Epidermal melanocyte (primary cell): ENCODE measurements around the gene IL22RA2.
A peak's percentile ranks its signal among the peaks of the same experiment; 100 is the strongest.
"Not testable (repeated sequence)": the region's sequence is repeated elsewhere in the genome, so short reads cannot be mapped to it uniquely, and the experiment has no call there.

Experiments
- DNase-seq: peaks from one replicate; pipeline ENCODE4 v3.0.0; 2011; ENCODE audit warnings: low spot score; ENCODE audit not compliant: insufficient read length

IL22RA2 gene

DNA sequence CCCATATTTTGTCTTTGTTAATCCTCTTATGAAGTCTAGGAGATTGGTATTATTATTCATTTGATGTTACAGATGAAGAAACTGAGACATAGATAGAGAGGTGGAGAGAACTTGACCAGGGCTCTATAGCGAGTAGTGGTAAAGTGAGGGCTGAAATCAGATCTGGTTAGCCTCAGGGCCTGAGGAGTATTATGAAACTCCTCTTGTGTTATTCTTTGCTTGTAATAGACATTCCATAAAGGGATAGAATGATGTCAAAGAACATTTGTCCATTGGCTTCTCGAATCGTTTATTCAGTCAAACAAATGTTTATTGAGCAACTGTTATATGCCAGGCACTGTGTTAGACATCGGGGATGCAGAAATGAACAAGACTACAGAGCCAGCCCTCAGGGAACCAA is at the start of gene IL22RA2:
TSS of gene IL22RA2 (minus strand) at position 144 of the 400 bp plus-strand sequence. CDS start 11,895 bp downstream, outside the sequence.
- no peak for DNase-seq

GRCh38 chr6:137222381-137222780 is 48.9 kb upstream of the IL22RA2 start:
- no peak for DNase-seq

- DNase-seq, result no peak
Observed at GRCh38 chr6:137219664-137220252, 46.3 kb upstream of the IL22RA2 start.

- peak; percentile 68 for DNase-seq
Observed at GRCh38 chr6:137218917-137219663, 45.6 kb upstream of the IL22RA2 start, which contains the start of gene IFNGR1. TSS of gene IFNGR1 (minus strand) at chr6:137219385. CDS start at chr6:137219327, 58 bp downstream.

DNA sequence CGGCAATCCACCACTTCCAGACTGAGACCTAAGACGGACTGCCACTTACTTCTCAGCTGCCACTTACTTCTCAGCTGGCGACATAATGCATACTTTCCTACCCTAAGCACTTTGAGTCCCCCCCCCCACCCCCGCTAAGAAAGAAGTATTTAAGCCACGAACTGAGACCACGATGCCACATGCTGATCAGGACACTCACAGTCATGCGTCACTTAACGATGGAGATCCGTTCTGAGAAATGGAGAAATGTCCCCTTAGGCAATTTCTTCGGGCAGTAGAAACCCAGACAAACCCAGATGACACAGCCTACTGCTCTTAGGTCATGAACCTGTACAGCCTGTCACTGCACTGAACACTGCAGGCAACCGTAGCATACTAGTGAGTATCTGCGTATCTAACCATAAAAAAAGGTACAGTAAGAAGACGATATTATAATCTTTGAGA is 45.1 kb upstream of the IL22RA2 start:
- peak; percentile 41 for DNase-seq

GRCh38 chr6:137217801-137218472 is 44.5 kb upstream of the IL22RA2 start:
- DNase-seq, result no peak

- no peak for DNase-seq
Observed at GRCh38 chr6:137216875-137217553, 43.6 kb upstream of the IL22RA2 start.

DNA sequence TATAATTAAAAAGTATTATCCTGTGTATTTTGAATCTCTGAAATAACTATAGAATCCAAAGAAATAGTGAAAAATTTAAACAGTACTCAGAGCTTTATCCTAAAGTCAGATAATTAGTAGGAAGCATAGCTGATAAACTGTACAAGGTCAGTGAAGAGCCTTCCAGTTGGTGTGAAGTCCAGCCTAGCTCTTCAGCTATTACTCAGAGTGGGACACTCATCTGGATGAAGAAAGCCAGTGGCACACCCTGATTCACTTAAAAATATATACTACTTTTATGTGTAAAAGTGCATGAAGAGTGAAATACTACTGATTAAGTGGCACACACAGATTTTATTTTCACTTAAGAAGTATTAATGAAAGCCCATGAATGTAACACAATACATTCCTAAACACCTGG is 42.7 kb upstream of the IL22RA2 start:
- DNase-seq, result no peak

DNA sequence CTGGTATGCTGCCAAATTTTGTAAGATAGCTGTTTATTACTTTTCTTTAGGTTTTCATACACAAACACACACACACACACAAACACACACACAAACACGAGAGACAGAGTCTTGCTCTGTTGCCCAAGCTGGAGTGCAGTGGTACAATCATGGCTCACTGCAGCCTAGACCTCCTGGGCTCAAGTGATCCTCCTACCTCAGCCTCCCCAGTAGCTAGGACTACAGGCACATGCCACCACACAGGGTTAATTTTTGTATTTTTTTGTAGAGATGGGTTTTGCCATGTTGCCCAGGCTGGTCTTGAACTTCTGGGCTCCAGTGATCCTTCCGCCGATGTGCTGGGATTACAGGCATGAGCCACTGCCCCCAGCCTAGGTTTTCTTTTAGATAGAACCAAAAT is 42.2 kb upstream of the IL22RA2 start:
- not testable (repeated sequence) for DNase-seq

DNA sequence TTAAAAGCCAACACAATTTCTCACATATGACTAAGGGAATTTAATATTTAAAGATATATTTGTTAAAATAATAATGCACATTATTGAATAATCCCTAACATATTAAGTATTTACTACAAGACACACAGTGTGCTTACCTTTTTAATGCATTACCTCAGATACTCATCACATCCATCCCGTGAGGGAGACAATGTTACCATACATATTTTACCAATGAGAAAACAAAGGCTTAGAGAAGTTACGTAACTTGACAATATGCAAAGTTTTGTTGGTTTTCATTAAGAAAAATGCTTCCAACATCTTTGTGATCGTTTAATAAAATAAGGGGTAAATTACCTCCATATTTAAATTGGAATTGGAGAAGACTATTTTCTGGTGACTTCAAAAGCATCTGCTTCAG is 41.5 kb upstream of the IL22RA2 start:
- DNase-seq, result no peak

DNA sequence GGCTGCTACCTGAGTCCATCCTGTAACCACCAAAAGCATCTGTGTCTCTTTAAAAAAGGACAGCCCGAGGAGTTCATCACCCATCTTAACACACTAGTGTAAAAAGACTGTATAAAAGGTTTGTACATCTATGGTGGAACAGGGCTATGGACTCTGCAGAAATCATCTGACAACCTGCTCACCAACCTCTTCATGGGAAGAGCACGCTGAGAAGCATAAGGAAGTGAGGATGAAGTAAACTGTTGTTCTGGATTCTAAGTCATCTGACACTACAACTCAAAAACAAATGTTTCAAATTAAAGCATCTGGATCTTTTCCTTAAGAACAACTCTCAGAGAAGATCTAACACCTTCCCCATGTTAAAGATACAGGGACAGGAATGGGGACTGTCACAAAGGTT is 40.4 kb upstream of the IL22RA2 start:
- DNase-seq, result no peak

GRCh38 chr6:137213331-137213740 is 39.9 kb upstream of the IL22RA2 start:
- DNase-seq, result no peak

GRCh38 chr6:137211910-137212309 is 38.5 kb upstream of the IL22RA2 start:
- no peak for DNase-seq

DNA sequence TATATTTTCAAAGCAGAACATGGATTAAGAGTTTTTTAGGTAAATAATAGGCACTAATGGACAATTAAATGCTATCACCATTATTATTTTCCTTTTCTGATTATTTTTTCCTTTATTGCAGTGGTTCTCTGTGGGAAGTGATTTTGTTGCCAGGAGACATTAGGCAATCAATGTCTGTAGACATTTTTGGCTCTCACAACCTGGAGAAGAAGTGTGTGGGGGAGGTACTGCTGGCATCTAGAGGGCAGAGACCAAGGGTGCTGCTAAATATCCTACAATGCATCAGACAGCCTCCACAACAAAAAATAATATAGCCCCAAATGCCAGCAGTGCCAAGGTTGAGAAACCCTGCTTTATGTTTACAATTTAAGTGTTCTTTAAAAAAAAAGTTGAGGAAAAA is 37.5 kb upstream of the IL22RA2 start:
- DNase-seq, result no peak

- no peak for DNase-seq
Observed at GRCh38 chr6:137208279-137208678, 34.8 kb upstream of the IL22RA2 start.

DNA sequence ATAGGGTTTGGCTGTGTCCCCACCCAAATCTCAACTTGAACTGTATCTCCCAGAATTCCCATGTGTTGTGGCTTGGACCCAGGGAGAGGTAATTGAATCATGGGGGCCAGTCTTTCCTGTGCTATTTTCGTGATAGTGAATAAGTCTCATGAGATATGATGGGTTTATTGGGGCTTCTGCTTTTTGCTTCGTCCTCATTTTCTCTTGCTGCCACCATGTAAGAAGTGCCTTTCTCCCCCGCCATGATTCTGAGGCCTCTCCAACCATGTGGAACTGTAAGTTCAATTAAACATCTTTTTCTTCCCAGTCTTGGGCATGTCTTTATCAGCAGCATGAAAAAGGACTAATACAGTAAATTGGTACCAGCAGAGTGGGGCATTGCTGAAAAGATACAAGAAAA is 34.0 kb upstream of the IL22RA2 start:
- not testable (repeated sequence) for DNase-seq

- no peak for DNase-seq
Observed at GRCh38 chr6:137206577-137206976, 33.1 kb upstream of the IL22RA2 start.

GRCh38 chr6:137203256-137203655 is 29.8 kb upstream of the IL22RA2 start:
- DNase-seq, result no peak

DNA sequence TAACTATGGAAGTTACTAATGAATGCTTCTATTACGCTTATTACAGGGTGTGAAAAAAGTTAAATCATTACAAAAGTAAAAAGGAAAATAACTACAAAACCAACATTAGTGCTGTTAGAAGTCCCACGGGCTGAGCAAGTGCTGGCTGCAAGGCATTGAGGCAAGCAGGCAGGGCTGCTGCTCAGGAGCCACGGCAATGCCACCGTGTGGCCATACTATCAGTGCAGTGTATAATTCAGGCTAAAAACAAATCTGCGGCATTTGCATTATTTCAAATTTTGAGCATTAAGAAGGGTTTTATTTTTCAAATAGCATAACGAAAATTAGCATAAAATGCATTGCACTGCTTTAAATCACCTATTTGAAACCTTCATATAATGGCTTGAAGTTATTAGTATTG is 28.6 kb upstream of the IL22RA2 start:
- no peak for DNase-seq

GRCh38 chr6:137201006-137201405 is 27.6 kb upstream of the IL22RA2 start:
- no peak for DNase-seq

- DNase-seq, result no peak
Observed at GRCh38 chr6:137200288-137200687, 26.8 kb upstream of the IL22RA2 start.
